WTC11 (cell line): ENCODE measurements around the gene GPBP1L1. TPM values are rescaled to one million over a fixed set of nuclear protein-coding genes. Genes with fewer than 3 reads are reported as not detected.

ENCODE experiments used
- ATAC-seq: fragments of 200-7000 bp; cut with Tn5 transposase; 2 replicates; pipeline ENCODE4 v1.10.0; 2021; ENCODE audit warnings: mild to moderate bottlenecking, moderate library complexity
- CTCF ChIA-PET: fragments of 300-600 bp; sonication (Branson Sonifier 250); formaldehyde crosslinking; loops from one replicate; lab custom pipeline; 2021; ENCODE audit warnings: antibody characterized with exemption; lab: Charles Lee
- POLR2A ChIA-PET: fragments of 350-600 bp; sonication (Branson Sonifier 250); formaldehyde crosslinking; loops from one replicate; lab custom pipeline; 2021; ENCODE audit warnings: antibody characterized with exemption; lab: Charles Lee
- DNase-seq: peaks from one replicate; pipeline ENCODE4 v3.0.0; 2021; ENCODE audit warnings: low spot score
- H3K27ac Mint-ChIP-seq: 2 replicates; pipeline ENCODE4 v1.8.0; 2021; ENCODE audit warnings: mixed read lengths
- H3K27me3 Mint-ChIP-seq: 2 replicates; pipeline ENCODE4 v1.8.0; 2021; ENCODE audit warnings: low read depth, mild to moderate bottlenecking, moderate library complexity, mixed read lengths
- H3K36me3 Mint-ChIP-seq: 2 replicates; pipeline ENCODE4 v1.8.0; 2021; ENCODE audit warnings: mixed read lengths
- H3K4me1 Mint-ChIP-seq: 2 replicates; pipeline ENCODE4 v1.8.0; 2022; ENCODE audit warnings: mixed read lengths
- H3K4me3 Mint-ChIP-seq: 2 replicates; pipeline ENCODE4 v1.8.0; 2021; ENCODE audit warnings: mild to moderate bottlenecking, moderate library complexity, mixed read lengths
- H3K9me3 Mint-ChIP-seq: 2 replicates; pipeline ENCODE4 v1.8.0; 2021; ENCODE audit warnings: mixed read lengths
- ATF2 ChIP-seq: sonication (generic); formaldehyde crosslinking; IDR thresholded peaks from 2 replicates; pipeline ENCODE4 v1.8.1; 2022; ENCODE audit warnings: low read depth, missing genetic modification reagents, borderline replicate concordance
- CDX4 ChIP-seq: fragments of 250-450 bp; sonication (Bioruptor Pico); IDR thresholded peaks from 2 replicates; pipeline ENCODE4 v1.9.0; 2021; ENCODE audit warnings: moderate library complexity, mild to moderate bottlenecking, inconsistent platforms, borderline replicate concordance
- FOXJ3 ChIP-seq: sonication (generic); formaldehyde crosslinking; IDR thresholded peaks from 2 replicates; pipeline ENCODE4 v1.9.0; 2021; ENCODE audit warnings: missing genetic modification reagents, mild to moderate bottlenecking, borderline replicate concordance
- FOXP1 ChIP-seq: sonication (generic); formaldehyde crosslinking; IDR thresholded peaks from 2 replicates; pipeline ENCODE4 v1.8.0; 2022; ENCODE audit warnings: missing genetic modification reagents, mild to moderate bottlenecking, moderate library complexity, borderline replicate concordance
- GRHL2 ChIP-seq: fragments of 250-450 bp; sonication (Bioruptor Pico); IDR thresholded peaks from 2 replicates; pipeline ENCODE4 v1.8.0; 2022; ENCODE audit warnings: mild to moderate bottlenecking, moderate library complexity; ENCODE audit not compliant: insufficient replicate concordance, severe bottlenecking
- NFATC4 ChIP-seq: fragments of 250-450 bp; sonication (Bioruptor Pico); IDR thresholded peaks from 2 replicates; pipeline ENCODE4 v1.9.0; 2021; ENCODE audit warnings: mild to moderate bottlenecking
- OVOL2 ChIP-seq: fragments of 250-450 bp; sonication (Bioruptor Pico); IDR thresholded peaks from 2 replicates; pipeline ENCODE4 v1.9.0; 2021; ENCODE audit warnings: mild to moderate bottlenecking, borderline replicate concordance
- PRRX2 ChIP-seq: fragments of 250-450 bp; sonication (Bioruptor Pico); IDR thresholded peaks from 2 replicates; pipeline ENCODE4 v1.8.0; 2021; ENCODE audit warnings: mild to moderate bottlenecking
- ZBTB43 ChIP-seq: sonication (generic); formaldehyde crosslinking; IDR thresholded peaks from 2 replicates; pipeline ENCODE4 v1.8.1; 2023; ENCODE audit warnings: mild to moderate bottlenecking, missing genetic modification reagents
- ZNF138 ChIP-seq: sonication (generic); formaldehyde crosslinking; conservative IDR thresholded peaks from 2 replicates; pipeline ENCODE4 v1.8.1; 2022; ENCODE audit warnings: mild to moderate bottlenecking, moderate library complexity, missing genetic modification reagents
- ZNF232 ChIP-seq: sonication (generic); formaldehyde crosslinking; IDR thresholded peaks from 2 replicates; pipeline ENCODE4 v1.8.0; 2022; ENCODE audit warnings: mild to moderate bottlenecking, missing genetic modification reagents
- ZNF425 ChIP-seq: fragments of 250-450 bp; sonication (Bioruptor Pico); conservative IDR thresholded peaks from 2 replicates; pipeline ENCODE4 v1.9.0; 2021; ENCODE audit warnings: mild to moderate bottlenecking
- total RNA-seq: library from RNA; stranded (reverse); gene quantifications from 3 replicates; pipeline ENCODE4 v1.2.3, GENCODE V29; 2021
- TF ChIP-seq, protein P1 (sequence below): fragments of 250-450 bp; sonication (Bioruptor Pico); IDR thresholded peaks from 2 replicates; pipeline ENCODE4 v1.9.0; 2021; ENCODE audit warnings: mild to moderate bottlenecking
- TF ChIP-seq, protein P2 (sequence below): sonication (generic); formaldehyde crosslinking; IDR thresholded peaks from 2 replicates; pipeline ENCODE4 v1.8.0; 2022; ENCODE audit warnings: mild to moderate bottlenecking, missing genetic modification reagents
- TF ChIP-seq, protein P3 (sequence below): sonication (generic); formaldehyde crosslinking; IDR thresholded peaks from 2 replicates; pipeline ENCODE4 v1.8.1; 2022; ENCODE audit warnings: mild to moderate bottlenecking, moderate library complexity, missing genetic modification reagents

GPBP1L1 gene
- total RNA-seq, 1 experiment from 2014 or later, result 126 TPM

DNA sequence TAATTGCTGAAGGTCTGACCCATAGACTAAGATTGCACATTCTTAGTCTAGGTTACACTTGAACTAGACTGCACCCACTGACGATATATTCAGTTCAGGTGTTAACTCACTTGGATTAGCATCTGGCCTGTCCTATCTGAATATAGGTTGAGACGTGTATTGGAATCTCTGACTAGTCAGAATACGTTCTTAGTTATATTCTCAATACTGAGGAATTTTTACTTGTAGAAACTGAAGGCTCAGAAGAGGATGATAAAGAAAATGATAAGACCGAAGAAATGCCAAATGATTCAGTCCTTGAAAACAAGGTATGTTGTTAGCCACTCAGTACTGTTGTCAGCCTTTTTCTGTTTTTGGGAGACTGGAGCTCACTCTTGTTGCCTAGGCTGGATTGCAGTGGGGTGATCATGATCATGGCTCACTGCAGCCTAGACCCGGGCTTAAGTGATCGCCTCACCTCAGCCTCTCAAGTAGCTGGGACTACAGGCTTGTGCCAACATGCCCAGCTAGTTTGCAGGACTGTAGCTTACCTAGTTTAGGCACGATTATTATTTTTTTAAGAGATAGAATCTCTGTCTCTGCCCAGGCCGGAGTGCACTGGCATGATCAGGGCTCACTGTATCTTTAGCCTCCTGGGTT, 73.3 kb downstream of the GPBP1L1 start:
- no peak for DNase-seq
- TF ChIP-seq, protein P1, sequence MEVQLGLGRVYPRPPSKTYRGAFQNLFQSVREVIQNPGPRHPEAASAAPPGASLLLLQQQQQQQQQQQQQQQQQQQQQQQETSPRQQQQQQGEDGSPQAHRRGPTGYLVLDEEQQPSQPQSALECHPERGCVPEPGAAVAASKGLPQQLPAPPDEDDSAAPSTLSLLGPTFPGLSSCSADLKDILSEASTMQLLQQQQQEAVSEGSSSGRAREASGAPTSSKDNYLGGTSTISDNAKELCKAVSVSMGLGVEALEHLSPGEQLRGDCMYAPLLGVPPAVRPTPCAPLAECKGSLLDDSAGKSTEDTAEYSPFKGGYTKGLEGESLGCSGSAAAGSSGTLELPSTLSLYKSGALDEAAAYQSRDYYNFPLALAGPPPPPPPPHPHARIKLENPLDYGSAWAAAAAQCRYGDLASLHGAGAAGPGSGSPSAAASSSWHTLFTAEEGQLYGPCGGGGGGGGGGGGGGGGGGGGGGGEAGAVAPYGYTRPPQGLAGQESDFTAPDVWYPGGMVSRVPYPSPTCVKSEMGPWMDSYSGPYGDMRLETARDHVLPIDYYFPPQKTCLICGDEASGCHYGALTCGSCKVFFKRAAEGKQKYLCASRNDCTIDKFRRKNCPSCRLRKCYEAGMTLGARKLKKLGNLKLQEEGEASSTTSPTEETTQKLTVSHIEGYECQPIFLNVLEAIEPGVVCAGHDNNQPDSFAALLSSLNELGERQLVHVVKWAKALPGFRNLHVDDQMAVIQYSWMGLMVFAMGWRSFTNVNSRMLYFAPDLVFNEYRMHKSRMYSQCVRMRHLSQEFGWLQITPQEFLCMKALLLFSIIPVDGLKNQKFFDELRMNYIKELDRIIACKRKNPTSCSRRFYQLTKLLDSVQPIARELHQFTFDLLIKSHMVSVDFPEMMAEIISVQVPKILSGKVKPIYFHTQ, result no peak
- TF ChIP-seq ZNF232 (CRISPR knock-in tag), result no peak
- no peak for TF ChIP-seq CDX4 (CRISPR knock-in tag)
- TF ChIP-seq ATF2 (CRISPR knock-in tag), result no peak
- TF ChIP-seq ZNF138 (CRISPR knock-in tag), result no peak
- Mint-ChIP-seq H3K36me3 (peaks cover 88% of the 10 kb centered on the region), H3K4me1 (peaks cover 5% of the 10 kb centered on the region; the same call in 1 of the 2 replicates), H3K9me3 (no peaks in the 10 kb centered on the region), H3K27ac (peak overlapping the region; percentile 94), H3K27me3 (no peaks in the 10 kb centered on the region), H3K4me3 (no peak overlapping the region)
- POLR2A ChIA-PET, result no interaction called here
- CTCF ChIA-PET, result no interaction called here
- ATAC-seq, result no peak

DNA sequence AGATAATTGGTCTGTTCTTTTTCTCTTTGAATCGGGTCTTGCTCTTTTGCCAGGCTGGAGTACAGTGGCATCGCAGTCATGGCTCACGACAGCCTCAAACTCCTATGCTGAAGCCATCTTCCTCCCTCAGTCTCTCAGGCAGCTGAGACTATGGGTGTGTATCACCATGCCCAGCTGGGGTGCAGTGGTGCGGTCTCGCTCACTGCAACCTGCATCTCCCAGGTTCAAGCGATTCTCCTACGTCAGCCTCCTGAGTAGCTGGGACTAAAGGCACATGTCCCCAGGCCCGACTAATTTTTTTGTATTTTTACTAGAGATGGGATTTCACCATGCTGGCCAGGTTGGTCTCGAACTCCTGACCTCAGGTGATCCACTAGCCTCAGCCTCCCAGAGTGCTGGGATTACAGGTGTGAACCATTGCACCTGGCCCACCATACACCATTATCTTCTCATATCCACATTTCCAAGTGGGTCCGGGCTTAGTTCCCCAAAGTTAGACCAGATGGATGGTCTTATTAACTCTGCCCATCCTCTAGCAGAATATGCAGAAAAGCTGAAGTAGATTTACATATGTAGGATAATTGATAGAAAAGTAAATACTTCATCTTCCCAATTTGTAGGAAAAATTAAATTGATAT, 75.6 kb downstream of the GPBP1L1 start:
- H3K27me3 Mint-ChIP-seq, result no peaks in the 10 kb centered on the region
- no peaks in the 10 kb centered on the region for H3K9me3 Mint-ChIP-seq
- DNase-seq (no peak), ATAC-seq (no peak)
- TF ChIP-seq ZBTB43 (CRISPR knock-in tag), result no peak
- TF ChIP-seq FOXJ3 (CRISPR knock-in tag), result no peak
- TF ChIP-seq, protein P2, sequence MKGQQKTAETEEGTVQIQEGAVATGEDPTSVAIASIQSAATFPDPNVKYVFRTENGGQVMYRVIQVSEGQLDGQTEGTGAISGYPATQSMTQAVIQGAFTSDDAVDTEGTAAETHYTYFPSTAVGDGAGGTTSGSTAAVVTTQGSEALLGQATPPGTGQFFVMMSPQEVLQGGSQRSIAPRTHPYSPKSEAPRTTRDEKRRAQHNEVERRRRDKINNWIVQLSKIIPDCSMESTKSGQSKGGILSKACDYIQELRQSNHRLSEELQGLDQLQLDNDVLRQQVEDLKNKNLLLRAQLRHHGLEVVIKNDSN (CRISPR knock-in tag), result no peak
- TF ChIP-seq NFATC4 (CRISPR knock-in tag), result no peak
- TF ChIP-seq, protein P3, sequence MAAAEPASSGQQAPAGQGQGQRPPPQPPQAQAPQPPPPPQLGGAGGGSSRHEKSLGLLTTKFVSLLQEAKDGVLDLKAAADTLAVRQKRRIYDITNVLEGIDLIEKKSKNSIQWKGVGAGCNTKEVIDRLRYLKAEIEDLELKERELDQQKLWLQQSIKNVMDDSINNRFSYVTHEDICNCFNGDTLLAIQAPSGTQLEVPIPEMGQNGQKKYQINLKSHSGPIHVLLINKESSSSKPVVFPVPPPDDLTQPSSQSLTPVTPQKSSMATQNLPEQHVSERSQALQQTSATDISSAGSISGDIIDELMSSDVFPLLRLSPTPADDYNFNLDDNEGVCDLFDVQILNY, result no peak
- no peak for TF ChIP-seq FOXP1 (CRISPR knock-in tag)
- TF ChIP-seq, protein P1, result no peak
- no peak for TF ChIP-seq GRHL2
- no peak for TF ChIP-seq ZNF425 (CRISPR knock-in tag)
- TF ChIP-seq OVOL2 (CRISPR knock-in tag), result no peak
- TF ChIP-seq PRRX2 (CRISPR knock-in tag), result no peak
- H3K4me1 Mint-ChIP-seq, result peaks cover 9% of the 10 kb centered on the region
- POLR2A ChIA-PET, result interaction anchor here (0.6 kb wide), 1 partner anchor 723 kb away, joined by 3 read pairs; no protein-coding TSS in a partner anchor
- H3K36me3 Mint-ChIP-seq, result peaks cover 88% of the 10 kb centered on the region
- no peak overlapping the region for H3K27ac Mint-ChIP-seq
- H3K4me3 Mint-ChIP-seq, result no peak overlapping the region
- CTCF ChIA-PET, result interaction anchor here (0.6 kb wide), 1 partner anchor 19 kb away, joined by 4 read pairs; no protein-coding TSS in a partner anchor
